CD14-positive monocyte (primary cell): ENCODE results near the gene MRPL36. TPM values are rescaled to one million over a fixed set of nuclear protein-coding genes. Genes with fewer than 3 reads are reported as not detected.

Source experiments
- DNase-seq, 3 donors: peaks; one replicate each; pipeline ENCODE4 v3.0.0-alpha.2; 2011 to 2022
- H2AFZ ChIP-seq: 2 replicates; pipeline ENCODE4 v1.6.0; 2012; ENCODE audit warnings: mild to moderate bottlenecking, low read depth, low read length, inconsistent platforms; ENCODE audit not compliant: insufficient read depth, poor library complexity, severe bottlenecking
- H3K27ac ChIP-seq, 2 donors: 1 replicate in 1 of 2; 2 replicates in 1 of 2; pipeline ENCODE4 v1.5.1; 2012 to 2013; ENCODE audit warnings: low read length in 2 of 2, control low read depth in 1 of 2, inconsistent platforms in 1 of 2, low read depth in 1 of 2, mild to moderate bottlenecking in 1 of 2
- H3K27me3 ChIP-seq, 2 donors: one replicate each; pipeline versions ENCODE4 v1.6.0 to v1.6.1; 2011 to 2013; ENCODE audit warnings: low read length in 2 of 2; ENCODE audit not compliant: control insufficient read depth in 2 of 2, insufficient read depth in 2 of 2
- H3K36me3 ChIP-seq, 2 donors: replicated peaks in 1 of 2; 1 replicate in 1 of 2; 2 replicates in 1 of 2; pipeline versions ENCODE4 v1.5.1 to v1.6.1; 2012 to 2013; ENCODE audit warnings: low read length in 2 of 2, control low read depth in 1 of 2, inconsistent platforms in 1 of 2, mild to moderate bottlenecking in 1 of 2; ENCODE audit not compliant: insufficient read depth in 2 of 2, control insufficient read depth in 1 of 2
- H3K4me1 ChIP-seq, 2 donors: 1 replicate in 1 of 2; 2 replicates in 1 of 2; pipeline versions ENCODE4 v1.5.1 to v1.6.1; 2012 to 2013; ENCODE audit warnings: low read length in 2 of 2, control low read depth in 1 of 2, inconsistent platforms in 1 of 2, mild to moderate bottlenecking in 1 of 2, moderate library complexity in 1 of 2; ENCODE audit not compliant: insufficient read depth in 2 of 2, control insufficient read depth in 1 of 2
- H3K4me2 ChIP-seq: replicated peaks from 2 replicates; pipeline ENCODE3; 2012; ENCODE audit warnings: low read length, moderate library complexity, mild to moderate bottlenecking; ENCODE audit not compliant: poor library complexity, severe bottlenecking; ENCODE audit errors: extremely low read depth
- H3K4me3 ChIP-seq, 3 experiments: fragments of 200-600 bp in 1 of 3; sonication (generic) in 1 of 3; replicated peaks in 1 of 3; 1 replicate in 2 of 3; 2 replicates in 1 of 3; pipeline ENCODE4 v1.5.1; 2011 to 2013; ENCODE audit warnings: low read length in 3 of 3, mild to moderate bottlenecking in 3 of 3, control low read depth in 2 of 3, low read depth in 2 of 3, inconsistent platforms in 1 of 3, moderate library complexity in 1 of 3
- H3K79me2 ChIP-seq: 2 replicates; pipeline ENCODE4 v1.6.0; 2012; ENCODE audit warnings: mild to moderate bottlenecking, control low read depth, inconsistent platforms, low read length, moderate library complexity; ENCODE audit not compliant: insufficient read depth
- H3K9ac ChIP-seq: 2 replicates; pipeline ENCODE4 v1.6.0; 2017; ENCODE audit warnings: low read length, mild to moderate bottlenecking; ENCODE audit not compliant: insufficient read depth, poor library complexity, severe bottlenecking
- H3K9me3 ChIP-seq, 2 donors: replicated peaks in 1 of 2; 1 replicate in 1 of 2; 2 replicates in 1 of 2; pipeline versions ENCODE4 v1.5.1 to v1.6.1; 2012 to 2013; ENCODE audit warnings: low read length in 2 of 2, control low read depth in 1 of 2; ENCODE audit not compliant: control insufficient read depth in 1 of 2, insufficient read depth in 1 of 2
- H4K20me1 ChIP-seq: 2 replicates; pipeline ENCODE4 v1.6.0; 2012; ENCODE audit warnings: mild to moderate bottlenecking, low read length, control low read depth, moderate library complexity; ENCODE audit not compliant: insufficient read depth
- H3K27ac Mint-ChIP-seq, 7 donors: one replicate each; pipeline ENCODE4 v1.8.0; 2020; ENCODE audit warnings: mild to moderate bottlenecking in 7 of 7, mixed read lengths in 7 of 7, moderate library complexity in 6 of 7, inconsistent platforms in 2 of 7
- H3K27me3 Mint-ChIP-seq, 3 donors: one replicate each; pipeline ENCODE4 v1.8.0; 2021 to 2022; ENCODE audit warnings: low read depth in 3 of 3, mild to moderate bottlenecking in 3 of 3, mixed read lengths in 3 of 3, moderate library complexity in 3 of 3, inconsistent platforms in 1 of 3
- H3K36me3 Mint-ChIP-seq, 2 donors: one replicate each; pipeline ENCODE4 v1.8.0; 2020; ENCODE audit warnings: mixed read lengths in 2 of 2, inconsistent platforms in 1 of 2, mild to moderate bottlenecking in 1 of 2
- H3K4me1 Mint-ChIP-seq: one replicate; pipeline ENCODE4 v1.8.0; 2020; ENCODE audit warnings: mild to moderate bottlenecking, mixed read lengths
- H3K4me3 Mint-ChIP-seq, 2 donors: one replicate each; pipeline ENCODE4 v1.8.0; 2020; ENCODE audit warnings: mild to moderate bottlenecking in 2 of 2, mixed read lengths in 2 of 2, moderate library complexity in 1 of 2
- H3K9me3 Mint-ChIP-seq, 7 donors: one replicate each; pipeline ENCODE4 v1.8.0; 2020 to 2022; ENCODE audit warnings: mixed read lengths in 7 of 7, mild to moderate bottlenecking in 6 of 7, moderate library complexity in 6 of 7, inconsistent platforms in 2 of 7
- WGBS: methylation state at CpG from one replicate; pipeline ENCODE4 v1.1.5; 2013; ENCODE audit warnings: missing lambda C conversion rate; ENCODE audit not compliant: insufficient coverage; 5-methylcytosine and 5-hydroxymethylcytosine counted together
- intact Hi-C, 2 donors: fragments of 100-400 bp; cut with micrococcal nuclease; formaldehyde crosslinking; loops; one replicate each; pipeline versions ENCODE4 v1.15.0 to v1.15.1; 2023
- polyA plus RNA-seq, 3 donors: library from polyadenylated mRNA; depleted of rRNA in 1 of 3; unstranded in 2 of 3; stranded (reverse) in 1 of 3; fragments of 300-500 nt in 2 of 3; fragments of >200 nt in 1 of 3; fragmentation: Illumina TruSeq in 2 of 3; gene quantifications; 1 replicate in 2 of 3; 2 replicates in 1 of 3; pipeline ENCODE4 v1.2.3, GENCODE V29; 2012 to 2021
- TF ChIP-seq, protein P1 (sequence below): fragments of 200-600 bp; IDR thresholded peaks from one replicate; pipeline ENCODE4 v1.8.0; 2022; ENCODE audit warnings: antibody characterized with exemption, mild to moderate bottlenecking

The MRPL36 gene
- polyA plus RNA-seq, 3 donors, result 17.9 to 81.7 (median 65.9) TPM

DNA sequence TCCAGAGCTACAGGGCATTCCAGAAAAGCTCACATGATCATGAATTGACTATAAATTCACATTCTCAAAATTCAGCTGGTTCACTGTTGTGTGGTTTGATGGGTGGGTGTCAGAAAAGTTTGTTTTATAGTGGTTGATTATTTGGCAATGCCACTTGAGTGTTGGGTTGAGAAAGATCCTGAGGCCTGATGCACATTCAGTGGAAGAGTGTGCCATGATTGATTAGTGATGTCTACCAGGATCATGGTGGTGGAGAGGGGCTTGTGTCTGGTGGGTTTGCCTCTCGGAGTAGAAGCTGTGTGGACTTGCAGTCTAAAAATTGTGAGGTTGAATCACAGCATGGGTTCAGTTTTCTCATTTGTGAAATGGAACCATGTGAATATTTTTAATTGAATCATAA, 3.6 kb upstream of the MRPL36 start:
- Mint-ChIP-seq H3K4me1 (peaks cover 31% of the 10 kb centered on the region), H3K9me3 (no peaks in the 10 kb centered on the region)
- intact Hi-C loops, result loop anchor here (10.0 kb wide), 2 partner anchors 908 to 918 kb away; partner anchors contain the start of genes BRD9 (in 1 of the 2) and TRIP13 (in 1 of the 2)

DNA sequence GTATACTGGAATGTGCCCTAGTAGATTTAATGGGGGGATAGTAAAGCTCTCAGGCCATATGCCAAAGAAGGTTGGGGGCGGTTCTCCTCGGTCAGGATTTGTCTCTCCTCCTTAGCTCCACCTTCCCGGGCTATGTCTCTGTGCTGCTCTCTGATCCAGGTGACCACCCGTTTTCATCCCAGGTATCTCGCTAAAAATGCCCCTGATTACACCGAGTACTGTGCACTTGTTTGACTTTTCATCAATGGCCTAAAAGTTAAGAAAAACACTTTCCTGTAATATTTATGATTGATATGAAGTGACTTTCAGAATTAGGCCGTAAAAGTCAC, 2.3 kb upstream of the MRPL36 start:
- intact Hi-C loops, result loop anchor here (10.0 kb wide), 2 partner anchors 907 to 917 kb away; partner anchors contain the start of genes BRD9 (in 1 of the 2) and TRIP13 (in 1 of the 2)
- Histone ChIP-seq H3K27me3 (no peaks in the 10 kb centered on the region), H3K79me2 (peaks cover 75% of the 10 kb centered on the region), H3K36me3 (peaks cover 53 to 61% of the 10 kb centered on the region in 2 donors), H3K4me3 (peak overlapping the region; percentile 61 to 90 (median 82)), H3K4me1 (peaks cover 18 to 33% of the 10 kb centered on the region in 2 donors), H3K9ac (peak overlapping the region; percentile 90), H3K9me3 (no peaks in the 10 kb centered on the region), H3K27ac (peak overlapping the region; percentile 60 to 91), H2AFZ (peak overlapping the region; percentile 83), H4K20me1 (peaks cover 27% of the 10 kb centered on the region), H3K4me2 (peak overlapping the region; percentile 82)
- Mint-ChIP-seq H3K27me3 (no peaks in the 10 kb centered on the region), H3K9me3 (no peaks in the 10 kb centered on the region), H3K4me1 (peaks cover 38% of the 10 kb centered on the region), H3K36me3 (peaks cover 54 to 59% of the 10 kb centered on the region in 2 donors), H3K27ac (peak overlapping the region; percentile 80 to 98 (median 83)), H3K4me3 (peak overlapping the region; percentile 78 to 95)
- no peak for DNase-seq
- WGBS, result 20% methylated on average over 1 of the region's 7 CpGs
- TF ChIP-seq, protein P1, sequence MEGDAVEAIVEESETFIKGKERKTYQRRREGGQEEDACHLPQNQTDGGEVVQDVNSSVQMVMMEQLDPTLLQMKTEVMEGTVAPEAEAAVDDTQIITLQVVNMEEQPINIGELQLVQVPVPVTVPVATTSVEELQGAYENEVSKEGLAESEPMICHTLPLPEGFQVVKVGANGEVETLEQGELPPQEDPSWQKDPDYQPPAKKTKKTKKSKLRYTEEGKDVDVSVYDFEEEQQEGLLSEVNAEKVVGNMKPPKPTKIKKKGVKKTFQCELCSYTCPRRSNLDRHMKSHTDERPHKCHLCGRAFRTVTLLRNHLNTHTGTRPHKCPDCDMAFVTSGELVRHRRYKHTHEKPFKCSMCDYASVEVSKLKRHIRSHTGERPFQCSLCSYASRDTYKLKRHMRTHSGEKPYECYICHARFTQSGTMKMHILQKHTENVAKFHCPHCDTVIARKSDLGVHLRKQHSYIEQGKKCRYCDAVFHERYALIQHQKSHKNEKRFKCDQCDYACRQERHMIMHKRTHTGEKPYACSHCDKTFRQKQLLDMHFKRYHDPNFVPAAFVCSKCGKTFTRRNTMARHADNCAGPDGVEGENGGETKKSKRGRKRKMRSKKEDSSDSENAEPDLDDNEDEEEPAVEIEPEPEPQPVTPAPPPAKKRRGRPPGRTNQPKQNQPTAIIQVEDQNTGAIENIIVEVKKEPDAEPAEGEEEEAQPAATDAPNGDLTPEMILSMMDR, result no peak

More for the DNA sequence above, 3.6 kb upstream of the MRPL36 start:
- peaks cover 18 to 28% of the 10 kb centered on the region in 2 donors for H3K4me1 ChIP-seq
- TF ChIP-seq, protein P1, result no peak
- no peak overlapping the region for H2AFZ ChIP-seq
- no peak for DNase-seq
- H3K4me3 Mint-ChIP-seq, result no peak overlapping the region
- WGBS, result no CpG with 5 or more reads among the region's 1 CpG
- H3K9ac ChIP-seq, result no peak overlapping the region
- H3K9me3 ChIP-seq, result no peaks in the 10 kb centered on the region
- no peak overlapping the region for H3K4me2 ChIP-seq
- H3K36me3 ChIP-seq, result peaks cover 53 to 61% of the 10 kb centered on the region in 2 donors
- no peak overlapping the region for H3K4me3 ChIP-seq
- H4K20me1 ChIP-seq, result peaks cover 40% of the 10 kb centered on the region
- peaks cover 83% of the 10 kb centered on the region for H3K79me2 ChIP-seq
- peak overlapping the region in 4 of 7 donors; percentile 0 to 26 (median 10) for H3K27ac Mint-ChIP-seq
- no peaks in the 10 kb centered on the region for H3K27me3 ChIP-seq
- H3K27me3 Mint-ChIP-seq, result no peaks in the 10 kb centered on the region
- H3K27ac ChIP-seq, result no peak overlapping the region
- peaks cover 54 to 60% of the 10 kb centered on the region in 2 donors for H3K36me3 Mint-ChIP-seq
